Thyroid gland (tissue), 4 donors: ENCODE results near the gene HS6ST3. TPM values are rescaled to one million over a fixed set of nuclear protein-coding genes. Genes with fewer than 3 reads are reported as not detected.
A peak's percentile ranks its signal among the peaks of the same experiment; 100 is the strongest.

Experiments
- DNase-seq, 2 donors: peaks; one replicate each; pipeline ENCODE4 v3.0.0-alpha.2; 2019
- H3K27ac ChIP-seq, 3 donors: fragments of 200-600 bp; sonication (generic); 1 replicate in 2 of 3; 2 replicates in 1 of 3; pipeline ENCODE4 v1.5.1; 2016 to 2019; ENCODE audit warnings: mild to moderate bottlenecking in 1 of 3, moderate library complexity in 1 of 3
- H3K27me3 ChIP-seq: fragments of 200-600 bp; sonication (generic); one replicate; pipeline ENCODE4 v1.5.1; 2019
- H3K36me3 ChIP-seq, 2 donors: fragments of 200-600 bp; sonication (generic); one replicate each; pipeline ENCODE4 v1.5.1; 2016 to 2019
- H3K4me1 ChIP-seq, 2 donors: fragments of 200-600 bp; sonication (generic); one replicate each; pipeline ENCODE4 v1.5.1; 2017 to 2019
- H3K4me3 ChIP-seq, 3 donors: fragments of 200-600 bp; sonication (generic); replicated peaks in 1 of 3; 1 replicate in 2 of 3; 2 replicates in 1 of 3; pipeline ENCODE4 v1.5.1; 2016; ENCODE audit warnings: mild to moderate bottlenecking in 1 of 3
- H3K9me3 ChIP-seq: fragments of 200-600 bp; sonication (generic); one replicate; pipeline ENCODE4 v1.5.1; 2017
- CTCF ChIP-seq, 6 experiments: fragments of 200-600 bp in 3 of 6; fragments of 450-650 bp in 3 of 6; sonication (generic) in 3 of 6; IDR thresholded peaks; one replicate each; pipeline ENCODE4 v1.5.1; 2016 to 2019; ENCODE audit warnings: antibody characterized with exemption in 6 of 6, mild to moderate bottlenecking in 2 of 6, inconsistent platforms in 1 of 6, moderate library complexity in 1 of 6
- POLR2A ChIP-seq, 2 donors: fragments of 450-650 bp; IDR thresholded peaks; one replicate each; pipeline ENCODE4 v1.6.1; 2017; ENCODE audit warnings: antibody characterized with exemption in 2 of 2, mild to moderate bottlenecking in 2 of 2, moderate library complexity in 1 of 2
- WGBS, 2 donors: methylation state at CpG; one replicate each; pipeline ENCODE4 v1.1.5; 2017; 5-methylcytosine and 5-hydroxymethylcytosine counted together
- intact Hi-C: fragments of 100-400 bp; cut with DNase I; formaldehyde crosslinking; loops from one replicate; pipeline ENCODE4 v1.15.1; 2023
- total RNA-seq, 4 donors: library from RNA; depleted of rRNA; stranded (reverse); fragments of >200 nt; gene quantifications; one replicate each; pipeline ENCODE4 v1.2.3, GENCODE V29; 2016

Gene HS6ST3
- total RNA-seq, 4 donors from 2014 or later = 2.0 to 5.8 (median 5.0) TPM

- Histone ChIP-seq H3K36me3 (no peaks in the 10 kb centered on the region), H3K27ac (no peak overlapping the region), H3K4me1 (peaks cover 2 to 12% of the 10 kb centered on the region in 2 donors), H3K4me3 (no peak overlapping the region), H3K9me3 (no peaks in the 10 kb centered on the region), H3K27me3 (no peaks in the 10 kb centered on the region)
- intact Hi-C loops = loop anchor here (10.0 kb wide), 1 partner anchor 133 kb away; no protein-coding TSS in a partner anchor
- TF ChIP-seq CTCF (IDR thresholded peaks at IDR 0.05) = no peak
- no peak for TF ChIP-seq POLR2A (IDR thresholded peaks at IDR 0.05)
- DNase-seq = no peak
- 81 to 89% methylated on average over 9 of the region's 9 CpGs for WGBS, 2 donors
Measured at GRCh38 chr13:96821971-96822370, 732.1 kb downstream of the HS6ST3 start.

DNA sequence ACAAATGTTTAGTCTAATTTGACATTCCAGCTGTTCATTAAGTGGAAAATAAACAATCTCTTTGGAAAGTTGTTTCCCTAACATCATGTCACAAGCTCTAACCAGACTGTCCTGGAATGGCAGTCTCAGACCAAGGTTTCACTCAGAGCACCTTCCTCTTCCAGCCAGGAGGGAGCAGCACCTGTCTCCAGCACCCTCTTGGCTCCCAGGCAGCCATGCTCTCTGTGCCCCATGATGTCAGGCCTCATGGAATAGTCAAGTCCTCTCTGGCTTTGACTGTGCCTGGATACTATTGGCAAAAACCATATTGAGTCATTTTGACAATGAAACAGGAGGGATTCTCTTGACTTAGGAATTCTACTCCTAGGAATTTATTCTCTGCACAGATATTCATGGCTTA, 733.0 kb downstream of the HS6ST3 start:
- H3K4me1 ChIP-seq = peaks cover 0 to 10% of the 10 kb centered on the region in 2 donors
- H3K4me3 ChIP-seq = no peak overlapping the region
- peak; percentile 65 to 76 for DNase-seq
- H3K36me3 ChIP-seq = no peaks in the 10 kb centered on the region
- no peaks in the 10 kb centered on the region for H3K9me3 ChIP-seq
- peak in 5 of 6 experiments; percentile 21 to 71 (median 63) for TF ChIP-seq CTCF (IDR thresholded peaks at IDR 0.05)
- no peak for TF ChIP-seq POLR2A (IDR thresholded peaks at IDR 0.05)
- H3K27ac ChIP-seq = no peak overlapping the region
- no peaks in the 10 kb centered on the region for H3K27me3 ChIP-seq
- intact Hi-C loops = loop anchor here (10.0 kb wide), 1 partner anchor 132 kb away; no protein-coding TSS in a partner anchor

DNA sequence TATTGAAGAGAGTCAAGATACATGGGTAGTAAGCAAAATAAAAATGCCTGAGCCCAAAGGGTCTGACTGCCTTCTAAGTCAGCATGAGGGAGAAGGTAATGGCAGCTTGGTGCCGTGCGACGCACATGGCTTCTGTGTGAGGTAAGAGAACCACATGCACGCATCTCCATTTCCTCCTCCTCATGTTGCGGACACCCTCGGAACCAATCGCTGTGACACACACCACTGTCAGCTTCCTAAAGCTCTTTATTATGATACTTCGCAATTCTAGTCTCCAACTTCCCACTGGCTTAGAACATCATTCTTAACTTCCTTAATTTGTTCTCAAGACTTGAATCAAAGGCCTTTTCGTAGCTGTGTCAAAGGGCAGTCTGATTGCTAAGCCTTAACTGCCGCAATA, 734.2 kb downstream of the HS6ST3 start:
- Histone ChIP-seq H3K27me3 (no peaks in the 10 kb centered on the region), H3K36me3 (no peaks in the 10 kb centered on the region), H3K4me1 (peaks cover 0 to 5% of the 10 kb centered on the region in 2 donors), H3K27ac (no peak overlapping the region), H3K9me3 (no peaks in the 10 kb centered on the region), H3K4me3 (no peak overlapping the region)
- WGBS, 2 donors = 93 to 95% methylated on average over 10 of the region's 10 CpGs
- DNase-seq = no peak
- intact Hi-C loops = loop anchor here (10.0 kb wide), 1 partner anchor 131 kb away; no protein-coding TSS in a partner anchor
- TF ChIP-seq POLR2A (IDR thresholded peaks at IDR 0.05) = no peak
- TF ChIP-seq CTCF (IDR thresholded peaks at IDR 0.05) = no peak

GRCh38 chr13:96825653-96826052, 735.7 kb downstream of the HS6ST3 start:
- intact Hi-C loops = loop anchor here (10.0 kb wide), 1 partner anchor 129 kb away; no protein-coding TSS in a partner anchor
- DNase-seq = no peak
- H3K4me3 ChIP-seq = no peak overlapping the region
- peaks cover 0 to 6% of the 10 kb centered on the region in 2 donors for H3K4me1 ChIP-seq
- no peaks in the 10 kb centered on the region for H3K36me3 ChIP-seq
- TF ChIP-seq CTCF (IDR thresholded peaks at IDR 0.05) = no peak
- no peak for TF ChIP-seq POLR2A (IDR thresholded peaks at IDR 0.05)
- no peak overlapping the region for H3K27ac ChIP-seq
- WGBS, 2 donors = 76% methylated on average over 3 of the region's 3 CpGs
- H3K27me3 ChIP-seq = no peaks in the 10 kb centered on the region
- H3K9me3 ChIP-seq = no peaks in the 10 kb centered on the region

DNA sequence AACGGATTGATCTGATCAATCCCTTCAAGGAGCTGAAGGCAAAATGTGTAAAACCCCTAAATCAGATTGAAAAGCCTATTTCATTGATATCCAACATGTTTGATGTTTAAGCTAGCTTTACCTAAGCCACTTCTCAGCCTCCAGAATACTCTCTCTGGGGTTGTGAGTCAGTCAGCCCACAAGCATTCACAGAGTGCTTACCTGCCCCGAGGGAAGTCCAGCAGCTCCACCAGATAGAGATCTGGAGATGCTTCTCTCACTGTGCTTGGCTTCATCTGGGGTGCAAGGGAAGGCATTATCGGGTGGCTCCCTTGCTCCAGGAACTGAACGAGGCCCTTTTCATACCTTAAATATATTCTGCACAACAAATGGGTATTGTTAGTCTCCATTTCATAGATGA, 744.7 kb downstream of the HS6ST3 start:
- intact Hi-C loops = no loop called here
- DNase-seq = no peak
- Histone ChIP-seq H3K4me3 (no peak overlapping the region), H3K27me3 (no peaks in the 10 kb centered on the region), H3K9me3 (no peaks in the 10 kb centered on the region), H3K36me3 (no peaks in the 10 kb centered on the region), H3K27ac (peak overlapping the region in 2 of 3 donors; percentile 51 to 58), H3K4me1 (peaks cover 20 to 29% of the 10 kb centered on the region in 2 donors)
- TF ChIP-seq POLR2A (IDR thresholded peaks at IDR 0.05) (no peak), CTCF (IDR thresholded peaks at IDR 0.05) (no peak)
- WGBS, 2 donors = 59 to 67% methylated on average over 4 of the region's 4 CpGs
